ENCODE measurements around the gene RAMP1. TPM values are rescaled to one million over a fixed set of nuclear protein-coding genes. Genes with fewer than 3 reads are reported as not detected.

RAMP1 gene
- 8.8 TPM for total RNA-seq
- polyA plus RNA-seq (ENCODE audit: insufficient read depth, low read depth, low replicate concordance) = 17.3 TPM
- long read RNA-seq, donor 1, partial matches to known transcripts = 0 of 2 reads
- long read RNA-seq, donor 1, other reads (novel, unspliced or antisense) = 0 of 2 reads
- long read RNA-seq, donor 2, partial matches to known transcripts = 0 of 2 reads
- long read RNA-seq, donor 2, other reads (novel, unspliced or antisense) = 0 of 2 reads
- long read RNA-seq, donor 3, transcript RAMP1-201 (3 exons, 910 nt) = major isoform, 5 of 5 reads
- long read RNA-seq, donor 3, partial matches to known transcripts = 0 of 5 reads
- long read RNA-seq, donor 3, other reads (novel, unspliced or antisense) = 0 of 5 reads
- long read RNA-seq, donor 4, transcript RAMP1-201 (3 exons, 910 nt) = major isoform, 5 of 9 reads
- long read RNA-seq, donor 4, partial matches to known transcripts = 0 of 9 reads
- long read RNA-seq, donor 4, other reads (novel, unspliced or antisense) = 0 of 9 reads
- long read RNA-seq, donor 5 = 0 reads
- long read RNA-seq, donor 6, partial matches to known transcripts = 0 of 3 reads
- long read RNA-seq, donor 6, other reads (novel, unspliced or antisense) = 0 of 3 reads
- long read RNA-seq, donor 7, partial matches to known transcripts = 1 of 5 reads
- long read RNA-seq, donor 7, other reads (novel, unspliced or antisense) = 2 of 5 reads
- long read RNA-seq, donor 8, transcript RAMP1-201 (3 exons, 910 nt) = major isoform, 10 of 10 reads
- long read RNA-seq, donor 8, partial matches to known transcripts = 0 of 10 reads
- long read RNA-seq, donor 8, other reads (novel, unspliced or antisense) = 0 of 10 reads
- long read RNA-seq, donor 9, partial matches to known transcripts = 0 of 1 reads
- long read RNA-seq, donor 9, other reads (novel, unspliced or antisense) = 0 of 1 reads
- long read RNA-seq, donor 10, partial matches to known transcripts = 0 of 4 reads
- long read RNA-seq, donor 10, other reads (novel, unspliced or antisense) = 0 of 4 reads

- H3K4me3 ChIP-seq (ENCODE audit: low read length in 3 of 3) = peak within 1 kb of the TSS in 2 of 3 donors; percentile 30 to 37
- H3K27me3 ChIP-seq (ENCODE audit: control insufficient read depth, insufficient read depth, low read length) = no peaks in the 10 kb centered on the region
- TF ChIP-seq, protein P1, sequence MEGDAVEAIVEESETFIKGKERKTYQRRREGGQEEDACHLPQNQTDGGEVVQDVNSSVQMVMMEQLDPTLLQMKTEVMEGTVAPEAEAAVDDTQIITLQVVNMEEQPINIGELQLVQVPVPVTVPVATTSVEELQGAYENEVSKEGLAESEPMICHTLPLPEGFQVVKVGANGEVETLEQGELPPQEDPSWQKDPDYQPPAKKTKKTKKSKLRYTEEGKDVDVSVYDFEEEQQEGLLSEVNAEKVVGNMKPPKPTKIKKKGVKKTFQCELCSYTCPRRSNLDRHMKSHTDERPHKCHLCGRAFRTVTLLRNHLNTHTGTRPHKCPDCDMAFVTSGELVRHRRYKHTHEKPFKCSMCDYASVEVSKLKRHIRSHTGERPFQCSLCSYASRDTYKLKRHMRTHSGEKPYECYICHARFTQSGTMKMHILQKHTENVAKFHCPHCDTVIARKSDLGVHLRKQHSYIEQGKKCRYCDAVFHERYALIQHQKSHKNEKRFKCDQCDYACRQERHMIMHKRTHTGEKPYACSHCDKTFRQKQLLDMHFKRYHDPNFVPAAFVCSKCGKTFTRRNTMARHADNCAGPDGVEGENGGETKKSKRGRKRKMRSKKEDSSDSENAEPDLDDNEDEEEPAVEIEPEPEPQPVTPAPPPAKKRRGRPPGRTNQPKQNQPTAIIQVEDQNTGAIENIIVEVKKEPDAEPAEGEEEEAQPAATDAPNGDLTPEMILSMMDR (IDR thresholded peaks at IDR 0.05; ENCODE audit: borderline replicate concordance, extremely low read depth, insufficient read depth) = no peak
- no peaks in the 10 kb centered on the region for H3K9me3 ChIP-seq (ENCODE audit: control insufficient read depth in 2 of 3, insufficient read depth in 1 of 3, low read length in 3 of 3)
- intact Hi-C loops (cut with DNase I) = loop anchor here (10.0 kb wide), 1 partner anchor 405 kb away; no protein-coding TSS in a partner anchor
- peak within 1 kb of the TSS in 1 of 2 donors; percentile 22 for H3K27ac ChIP-seq (ENCODE audit: low read depth in 2 of 2, low read length in 2 of 2)
- H3K36me3 ChIP-seq (ENCODE audit: control insufficient read depth in 2 of 3, insufficient read depth in 3 of 3, low read length in 3 of 3) = no peaks in the 10 kb centered on the region
- H3K9ac ChIP-seq (ENCODE audit: low read length in 3 of 3) = peak within 1 kb of the TSS in 1 of 3 donors; percentile 51
- DNase-seq (peak in 4 of 5 donors; percentile 27 to 77 (median 52)), FAIRE-seq (no peak)
- peaks cover 0 to 2% (median 0%) of the 10 kb centered on the region in 3 donors for H3K4me1 ChIP-seq (ENCODE audit: control insufficient read depth in 2 of 3, insufficient read depth in 2 of 3, low read depth in 1 of 3, low read length in 3 of 3)
Measured at GRCh38 chr2:237859533-237860272, at the start of gene RAMP1. Gene RAMP1 (plus strand): TSS chr2:237859623. CDS start chr2:237859676, 53 bp downstream.

DNA sequence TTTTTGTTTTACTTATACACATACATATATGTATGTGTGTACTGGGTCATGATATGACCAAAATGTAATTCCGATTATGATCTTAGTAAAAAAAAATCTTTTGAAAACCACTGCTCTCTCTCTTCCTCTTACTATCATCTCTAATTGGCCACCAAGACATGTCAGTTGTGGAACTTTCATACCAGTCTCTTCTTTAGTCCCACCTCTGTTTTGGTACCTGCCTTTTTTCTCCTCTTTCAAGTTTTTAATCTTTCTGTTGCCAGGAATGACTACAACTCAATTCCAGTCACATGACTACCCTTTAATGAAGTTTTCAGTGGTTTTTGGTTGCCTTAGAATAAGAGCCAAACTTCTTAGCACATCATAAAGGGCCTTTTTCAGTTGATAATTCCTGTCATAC, 43.8 kb upstream of the RAMP1 start:
- Histone ChIP-seq H3K27me3 (ENCODE audit: control insufficient read depth, insufficient read depth, low read length) (no peaks in the 10 kb centered on the region), H3K4me3 (ENCODE audit: low read length in 3 of 3) (no peak overlapping the region), H3K9ac (ENCODE audit: low read length in 3 of 3) (no peak overlapping the region), H3K36me3 (ENCODE audit: control insufficient read depth in 2 of 3, insufficient read depth in 3 of 3, low read length in 3 of 3) (no peaks in the 10 kb centered on the region), H3K4me1 (ENCODE audit: control insufficient read depth in 2 of 3, insufficient read depth in 2 of 3, low read depth in 1 of 3, low read length in 3 of 3) (no peaks in the 10 kb centered on the region), H3K27ac (ENCODE audit: low read depth in 2 of 2, low read length in 2 of 2) (no peak overlapping the region), H3K9me3 (ENCODE audit: control insufficient read depth in 2 of 3, insufficient read depth in 1 of 3, low read length in 3 of 3) (no peaks in the 10 kb centered on the region)
- no peak for DNase-seq
- FAIRE-seq = no peak
- intact Hi-C loops (cut with DNase I) = no loop called here
- TF ChIP-seq, protein P1 (IDR thresholded peaks at IDR 0.05; ENCODE audit: borderline replicate concordance, extremely low read depth, insufficient read depth) = no peak

DNA sequence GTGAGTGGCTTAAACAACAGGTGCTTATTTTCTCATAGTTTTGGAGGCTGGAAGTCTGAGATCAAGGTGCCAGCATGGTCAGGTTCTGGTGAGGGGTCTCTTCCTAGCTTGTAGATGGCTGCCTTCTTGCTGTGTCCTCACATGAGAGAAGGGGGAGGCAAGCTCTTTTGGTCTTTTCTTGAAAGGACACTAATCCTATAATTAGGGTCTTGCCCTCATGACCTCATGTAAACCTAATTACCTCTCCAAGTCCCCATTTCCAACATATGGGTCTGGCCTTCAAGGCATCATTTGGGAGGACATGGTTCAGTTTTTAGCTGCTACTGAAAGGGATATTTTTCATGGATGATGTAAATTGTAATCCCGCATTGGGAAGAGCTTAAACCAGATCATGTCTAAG, 42.9 kb upstream of the RAMP1 start:
- DNase-seq (no peak), FAIRE-seq (no peak)

More for the DNA sequence above, 42.9 kb upstream of the RAMP1 start:
- no peak overlapping the region for H3K9ac ChIP-seq (ENCODE audit: low read length in 3 of 3)
- H3K4me1 ChIP-seq (ENCODE audit: control insufficient read depth in 2 of 3, insufficient read depth in 2 of 3, low read depth in 1 of 3, low read length in 3 of 3) = no peaks in the 10 kb centered on the region
- TF ChIP-seq, protein P1 (IDR thresholded peaks at IDR 0.05; ENCODE audit: borderline replicate concordance, extremely low read depth, insufficient read depth) = no peak
- intact Hi-C loops (cut with DNase I) = no loop called here
- no peak overlapping the region for H3K27ac ChIP-seq (ENCODE audit: low read depth in 2 of 2, low read length in 2 of 2)
- no peaks in the 10 kb centered on the region for H3K27me3 ChIP-seq (ENCODE audit: control insufficient read depth, insufficient read depth, low read length)
- H3K4me3 ChIP-seq (ENCODE audit: low read length in 3 of 3) = no peak overlapping the region
- no peaks in the 10 kb centered on the region for H3K36me3 ChIP-seq (ENCODE audit: control insufficient read depth in 2 of 3, insufficient read depth in 3 of 3, low read length in 3 of 3)
- no peaks in the 10 kb centered on the region for H3K9me3 ChIP-seq (ENCODE audit: control insufficient read depth in 2 of 3, insufficient read depth in 1 of 3, low read length in 3 of 3)

All from kidney (tissue), 22 donors.